H9 (cell line): ENCODE measurements around the gene ADSS1. TPM values are rescaled to one million over a fixed set of nuclear protein-coding genes. Genes with fewer than 3 reads are reported as not detected.

Source experiments
- DNase-seq: peaks from one replicate; pipeline ENCODE4 v3.0.0-alpha.2; 2017
- H2AFZ ChIP-seq: one replicate; pipeline ENCODE4 v1.6.1; 2013; ENCODE audit warnings: mild to moderate bottlenecking, low read length, control low read depth, moderate library complexity
- H2AK5ac ChIP-seq: 2 replicates; pipeline ENCODE4 v1.6.1; 2013; ENCODE audit warnings: low read length, control low read depth, mixed read lengths; ENCODE audit not compliant: insufficient read length
- H2BK120ac ChIP-seq: one replicate; pipeline ENCODE4 v1.6.1; 2013; ENCODE audit warnings: low read depth, mild to moderate bottlenecking, low read length, control low read depth, inconsistent platforms; ENCODE audit not compliant: poor library complexity, severe bottlenecking
- H2BK12ac ChIP-seq: 2 replicates; pipeline ENCODE4 v1.6.1; 2013; ENCODE audit warnings: low read length, control low read depth, mixed read lengths, low read depth; ENCODE audit not compliant: insufficient read length
- H2BK15ac ChIP-seq: 2 replicates; pipeline ENCODE4 v1.6.1; 2013; ENCODE audit warnings: low read depth, low read length, control low read depth
- H2BK20ac ChIP-seq: one replicate; pipeline ENCODE4 v1.6.1; 2013; ENCODE audit warnings: low read depth, mild to moderate bottlenecking, low read length, control low read depth, inconsistent platforms; ENCODE audit not compliant: poor library complexity, severe bottlenecking
- H2BK5ac ChIP-seq: 2 replicates; pipeline ENCODE4 v1.6.1; 2013; ENCODE audit warnings: low read length, control low read depth, mixed read lengths; ENCODE audit not compliant: insufficient read length
- H3K14ac ChIP-seq: 2 replicates; pipeline ENCODE4 v1.6.1; 2013; ENCODE audit warnings: low read length, control low read depth; ENCODE audit not compliant: insufficient read depth
- H3K18ac ChIP-seq: 2 replicates; pipeline ENCODE4 v1.6.1; 2013; ENCODE audit warnings: low read depth, mild to moderate bottlenecking, mixed read lengths, low read length, control low read depth; ENCODE audit not compliant: insufficient read length
- H3K23ac ChIP-seq: 2 replicates; pipeline ENCODE4 v1.6.1; 2013; ENCODE audit warnings: low read length, control low read depth, mixed read lengths, low read depth; ENCODE audit not compliant: insufficient read length
- H3K23me2 ChIP-seq: 2 replicates; pipeline ENCODE4 v1.6.1; 2013; ENCODE audit warnings: low read depth, mild to moderate bottlenecking, mixed read lengths, low read length, control low read depth; ENCODE audit not compliant: insufficient read length, poor library complexity, severe bottlenecking
- H3K27ac ChIP-seq: 2 replicates; pipeline ENCODE4 v1.5.1; 2013; ENCODE audit warnings: low read length, control low read depth, mixed read lengths, low read depth; ENCODE audit not compliant: insufficient read length
- H3K27me3 ChIP-seq: 2 replicates; pipeline ENCODE4 v1.6.1; 2013; ENCODE audit warnings: low read length, control low read depth, inconsistent platforms; ENCODE audit not compliant: insufficient read depth
- H3K4ac ChIP-seq: 2 replicates; pipeline ENCODE4 v1.6.1; 2013; ENCODE audit warnings: low read depth, mild to moderate bottlenecking, control low read depth, inconsistent platforms, low read length, moderate library complexity
- H3K4me1 ChIP-seq: 2 replicates; pipeline ENCODE4 v1.6.1; 2013; ENCODE audit warnings: low read length, control low read depth, inconsistent platforms; ENCODE audit not compliant: insufficient read depth
- H3K4me2 ChIP-seq: 2 replicates; pipeline ENCODE4 v1.6.1; 2013; ENCODE audit warnings: low read length, control low read depth, mixed read lengths; ENCODE audit not compliant: insufficient read length, insufficient read depth
- H3K56ac ChIP-seq: 2 replicates; pipeline ENCODE4 v1.6.1; 2013; ENCODE audit warnings: low read depth, mild to moderate bottlenecking, mixed read lengths, low read length, control low read depth; ENCODE audit not compliant: insufficient read length
- H3K79me1 ChIP-seq: 2 replicates; pipeline ENCODE4 v1.6.1; 2013; ENCODE audit warnings: low read depth, mild to moderate bottlenecking, moderate library complexity, low read length, control low read depth, inconsistent platforms; ENCODE audit not compliant: insufficient read depth, poor library complexity, severe bottlenecking
- H3K79me2 ChIP-seq: 2 replicates; pipeline ENCODE4 v1.6.1; 2013; ENCODE audit warnings: low read length, control low read depth, inconsistent platforms; ENCODE audit not compliant: insufficient read depth
- H3K9ac ChIP-seq: 2 replicates; pipeline ENCODE4 v1.6.1; 2013; ENCODE audit warnings: low read length, control low read depth, mixed read lengths; ENCODE audit not compliant: insufficient read length; ENCODE audit errors: extremely low read depth
- H3K9me3 ChIP-seq: one replicate; pipeline ENCODE4 v1.6.1; 2013; ENCODE audit warnings: low read depth, low read length, inconsistent platforms; ENCODE audit not compliant: control insufficient read depth
- H3T11ph ChIP-seq: one replicate; pipeline ENCODE4 v1.6.1; 2013; ENCODE audit warnings: mild to moderate bottlenecking, low read length, control low read depth, inconsistent platforms
- H4K20me1 ChIP-seq: one replicate; pipeline ENCODE4 v1.6.1; 2013; ENCODE audit not compliant: control insufficient read depth, insufficient read length, insufficient read depth
- H4K5ac ChIP-seq: 2 replicates; pipeline ENCODE4 v1.6.1; 2013; ENCODE audit warnings: low read depth, mild to moderate bottlenecking, mixed read lengths, low read length, control low read depth; ENCODE audit not compliant: insufficient read length
- H4K8ac ChIP-seq: replicated peaks from 2 replicates; pipeline ENCODE4 v1.6.1; 2013; ENCODE audit warnings: low read length, control low read depth, mixed read lengths, low read depth; ENCODE audit not compliant: insufficient read length
- H4K91ac ChIP-seq: 2 replicates; pipeline ENCODE4 v1.6.1; 2013; ENCODE audit warnings: low read depth, mild to moderate bottlenecking, moderate library complexity, mixed read lengths, low read length, control low read depth; ENCODE audit not compliant: insufficient read length
- H3K27ac Mint-ChIP-seq, 3 experiments: 2 replicates in 2 of 3; 3 replicates in 1 of 3; pipeline ENCODE4 v1.8.0; 2020 to 2021; ENCODE audit warnings: mixed read lengths in 3 of 3, mild to moderate bottlenecking in 1 of 3, moderate library complexity in 1 of 3
- H3K27me3 Mint-ChIP-seq: 2 replicates; pipeline ENCODE4 v1.8.0; 2021; ENCODE audit warnings: low read depth, mild to moderate bottlenecking, moderate library complexity, mixed read lengths
- H3K36me3 Mint-ChIP-seq, 3 experiments: 2 replicates in 2 of 3; 3 replicates in 1 of 3; pipeline ENCODE4 v1.8.0; 2020 to 2021; ENCODE audit warnings: low read depth in 3 of 3, mixed read lengths in 3 of 3; ENCODE audit not compliant: insufficient read depth in 1 of 3
- H3K4me1 Mint-ChIP-seq, 2 experiments: 2 replicates each; pipeline ENCODE4 v1.8.0; 2020; ENCODE audit warnings: mixed read lengths in 2 of 2
- H3K4me3 Mint-ChIP-seq, 2 experiments: 2 replicates in 1 of 2; 3 replicates in 1 of 2; pipeline ENCODE4 v1.8.0; 2020 to 2021; ENCODE audit warnings: mild to moderate bottlenecking in 2 of 2, mixed read lengths in 2 of 2, moderate library complexity in 1 of 2
- H3K9me3 Mint-ChIP-seq, 2 experiments: 2 replicates in 1 of 2; 3 replicates in 1 of 2; pipeline ENCODE4 v1.8.0; 2020; ENCODE audit warnings: mild to moderate bottlenecking in 2 of 2, mixed read lengths in 2 of 2, moderate library complexity in 1 of 2
- CTCF ChIP-seq: fragments of 200-600 bp; sonication (generic); conservative IDR thresholded peaks from 3 replicates; pipeline ENCODE4 v1.8.0; 2021; ENCODE audit warnings: antibody characterized with exemption, mild to moderate bottlenecking
- WGBS: extraction: QIAGEN DNeasy Blood & Tissue Kit; methylation state at CpG from one replicate; pipeline ENCODE4 v1.1.7; 2013; ENCODE audit warnings: missing lambda C conversion rate, low lambda C conversion rate, mixed read lengths; ENCODE audit not compliant: insufficient read length; ENCODE audit errors: extremely low coverage; 5-methylcytosine and 5-hydroxymethylcytosine counted together
- total RNA-seq: library from RNA; stranded (reverse); gene quantifications from 2 replicates; pipeline ENCODE4 v1.2.1, GENCODE V29; 2021

The ADSS1 gene
- total RNA-seq, 1 experiment from 2014 or later = 8.5 TPM

DNA sequence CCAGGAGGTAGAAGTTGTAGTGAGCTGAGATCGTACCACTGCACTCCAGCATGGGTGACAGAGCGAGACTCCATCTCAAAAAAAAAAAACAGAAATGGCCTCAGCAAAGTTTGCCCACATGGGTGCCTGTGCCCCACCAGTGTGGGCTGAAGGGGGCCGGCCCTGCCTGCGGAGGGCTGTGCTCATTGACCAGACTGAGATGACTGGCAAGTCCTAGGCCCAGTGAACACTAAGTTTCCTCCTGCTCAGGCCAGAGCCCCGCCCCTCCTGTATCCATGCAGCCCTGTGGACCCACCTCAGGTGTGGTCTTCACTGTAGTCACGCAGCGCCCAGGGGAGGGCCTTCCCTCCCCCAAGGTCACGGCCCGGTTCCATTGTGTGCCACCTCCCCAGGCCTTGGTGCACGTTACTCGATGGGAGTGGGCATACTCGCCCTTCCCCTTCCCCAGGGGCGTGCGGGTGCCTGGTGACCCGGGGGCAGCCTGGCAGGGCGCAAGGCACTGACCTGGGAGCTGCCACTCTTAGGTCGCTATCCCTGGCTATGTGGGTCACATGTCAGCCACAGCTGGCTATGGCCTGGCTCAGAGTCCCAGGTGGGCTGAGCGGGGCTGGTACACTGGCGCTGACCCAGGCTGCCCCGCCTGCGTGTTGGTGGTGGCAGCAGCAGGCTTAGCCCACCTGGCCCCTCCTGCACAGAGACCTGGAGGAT lies 18.5 kb upstream of the ADSS1 start:
- peaks cover 7 to 12% of the 10 kb centered on the region in 2 experiments for H3K9me3 Mint-ChIP-seq
- Histone ChIP-seq H3K18ac (no peak overlapping the region), H2BK12ac (no peak overlapping the region), H3K79me2 (no peaks in the 10 kb centered on the region), H3K56ac (no peak overlapping the region), H3K79me1 (no peaks in the 10 kb centered on the region), H3K4me2 (no peak overlapping the region), H3K4me1 (no peaks in the 10 kb centered on the region), H3T11ph (no peak overlapping the region), H2AFZ (no peak overlapping the region), H4K5ac (no peak overlapping the region), H2BK15ac (no peak overlapping the region), H2BK20ac (no peak overlapping the region), H3K9ac (no peak overlapping the region), H3K23ac (no peak overlapping the region), H3K4ac (no peak overlapping the region), H2AK5ac (no peak overlapping the region), H3K14ac (no peak overlapping the region; the same call in 1 of the 2 replicates), H4K91ac (no peak overlapping the region), H3K27me3 (no peaks in the 10 kb centered on the region), H2BK120ac (no peak overlapping the region), H3K9me3 (no peaks in the 10 kb centered on the region), H3K23me2 (no peaks in the 10 kb centered on the region), H4K8ac (no peak overlapping the region), H2BK5ac (no peak overlapping the region), H3K27ac (no peak overlapping the region), H4K20me1 (no peaks in the 10 kb centered on the region)
- no CpG with 5 or more reads among the region's 21 CpGs for WGBS
- H3K4me1 Mint-ChIP-seq = peaks cover 6 to 23% of the 10 kb centered on the region in 2 experiments
- DNase-seq = no peak
- no peak overlapping the region for H3K4me3 Mint-ChIP-seq
- peaks cover 26 to 33% (median 30%) of the 10 kb centered on the region in 3 experiments for H3K36me3 Mint-ChIP-seq
- no peak overlapping the region for H3K27ac Mint-ChIP-seq
- H3K27me3 Mint-ChIP-seq = no peaks in the 10 kb centered on the region; the same call in 1 of the 2 replicates
- no peak for TF ChIP-seq CTCF
